Activated CD4-positive, alpha-beta T cell treated with anti-CD3 and anti-CD28 coated beads for 1 hour (primary cell): Measurements from ENCODE around the gene CALU.

Experiments used
- DNase-seq: peaks from one replicate; pipeline ENCODE4 v3.0.0-alpha.2; 2020

The CALU gene

GRCh38 chr7:128815289-128815942, 76.3 kb downstream of the CALU start:
- DNase-seq: no peak

- DNase-seq: no peak
These were observed 79.5 kb downstream of the CALU start for GRCh38 chr7:128818694-128819093.
